AG09309 (cell line): ENCODE measurements around the gene AKIRIN2.

ENCODE experiments used
- DNase-seq: peaks from one replicate; pipeline ENCODE4 v3.0.0-alpha.2; 2010; ENCODE audit warnings: low read depth
- H3K4me3 ChIP-seq: 2 replicates; pipeline ENCODE4 v1.5.1; 2011; ENCODE audit warnings: mild to moderate bottlenecking, low read depth, low read length, moderate library complexity; ENCODE audit not compliant: control insufficient read depth
- CTCF ChIP-seq: IDR thresholded peaks from 2 replicates; pipeline ENCODE4 v1.5.1; 2011; ENCODE audit warnings: mild to moderate bottlenecking, low read depth, low read length, inconsistent platforms; ENCODE audit not compliant: insufficient read depth, control insufficient read depth; ENCODE audit errors: missing control alignments

AKIRIN2 gene

GRCh38 chr6:87654122-87654521 lies 47.9 kb downstream of the AKIRIN2 start:
- DNase-seq: no peak
- no peak for TF ChIP-seq CTCF
- no peak overlapping the region for H3K4me3 ChIP-seq

- DNase-seq: no peak
- H3K4me3 ChIP-seq: no peak overlapping the region
- no peak for TF ChIP-seq CTCF
Measured at GRCh38 chr6:87653074-87653962, 48.7 kb downstream of the AKIRIN2 start.

GRCh38 chr6:87645080-87645479 lies 57.0 kb downstream of the AKIRIN2 start:
- DNase-seq: no peak
- no peak overlapping the region for H3K4me3 ChIP-seq
- TF ChIP-seq CTCF: no peak

- no peak overlapping the region for H3K4me3 ChIP-seq
- TF ChIP-seq CTCF: no peak
- DNase-seq: no peak
Measured at GRCh38 chr6:87641065-87641692, 60.9 kb downstream of the AKIRIN2 start.

- no peak for TF ChIP-seq CTCF
- H3K4me3 ChIP-seq: no peak overlapping the region
- no peak for DNase-seq
Measured at GRCh38 chr6:87639373-87639772, 62.7 kb downstream of the AKIRIN2 start.

- H3K4me3 ChIP-seq: no peak overlapping the region
- no peak for TF ChIP-seq CTCF
- no peak for DNase-seq
Measured at GRCh38 chr6:87637106-87637505, 64.9 kb downstream of the AKIRIN2 start.
